NAMALWA (cell line): Measurements from ENCODE around the gene TMEM129.
"Not testable (repeated sequence)": the region's sequence is repeated elsewhere in the genome, so short reads cannot be mapped to it uniquely, and the experiment has no call there.

Experiments
- DNase-seq: peaks from one replicate; pipeline ENCODE4 v3.0.0-alpha.2; 2015; ENCODE audit warnings: low spot score

Gene TMEM129

GRCh38 chr4:1690698-1691097, 30.4 kb downstream of the TMEM129 start:
- no peak for DNase-seq

DNA sequence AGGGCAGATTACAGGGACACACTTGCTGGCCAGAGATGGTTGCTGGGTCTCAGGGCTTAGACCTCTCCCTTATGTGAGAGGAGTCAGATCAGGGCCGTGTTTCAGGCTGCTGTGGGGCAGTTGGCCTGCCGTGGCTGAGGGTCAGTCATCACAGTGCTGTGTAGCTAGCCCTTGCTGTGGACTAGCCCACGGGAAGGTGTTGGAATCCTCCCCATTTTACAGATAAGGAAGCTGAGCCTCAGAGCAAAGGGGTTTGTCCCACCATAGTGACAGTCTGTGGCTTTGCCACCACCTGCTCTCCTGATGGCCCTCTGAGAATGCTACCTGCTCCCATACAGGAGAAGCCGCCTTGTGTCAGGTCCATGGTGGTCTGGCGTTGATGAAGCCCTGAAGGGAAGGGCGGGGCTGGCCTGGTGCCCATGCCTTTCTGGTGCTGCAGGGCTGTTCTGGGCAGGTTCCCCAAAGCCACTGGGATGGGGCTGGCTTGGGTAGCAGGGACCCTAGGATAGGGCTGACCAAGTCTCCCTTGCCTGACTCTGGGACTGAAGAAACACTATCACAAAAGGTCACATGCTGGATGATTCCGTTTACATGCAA, 34.6 kb downstream of the TMEM129 start:
- no peak for DNase-seq

- DNase-seq, result no peak
Observed at GRCh38 chr4:1685235-1686150, 35.6 kb downstream of the TMEM129 start.

GRCh38 chr4:1684506-1685234, 36.5 kb downstream of the TMEM129 start:
- no peak for DNase-seq

- DNase-seq, result peak; percentile 83
Observed at GRCh38 chr4:1683736-1684505, 37.2 kb downstream of the TMEM129 start, which contains the start of gene FAM53A. Gene FAM53A (minus strand): TSS chr4:1684313. CDS start chr4:1668741, 15,572 bp downstream.

DNA sequence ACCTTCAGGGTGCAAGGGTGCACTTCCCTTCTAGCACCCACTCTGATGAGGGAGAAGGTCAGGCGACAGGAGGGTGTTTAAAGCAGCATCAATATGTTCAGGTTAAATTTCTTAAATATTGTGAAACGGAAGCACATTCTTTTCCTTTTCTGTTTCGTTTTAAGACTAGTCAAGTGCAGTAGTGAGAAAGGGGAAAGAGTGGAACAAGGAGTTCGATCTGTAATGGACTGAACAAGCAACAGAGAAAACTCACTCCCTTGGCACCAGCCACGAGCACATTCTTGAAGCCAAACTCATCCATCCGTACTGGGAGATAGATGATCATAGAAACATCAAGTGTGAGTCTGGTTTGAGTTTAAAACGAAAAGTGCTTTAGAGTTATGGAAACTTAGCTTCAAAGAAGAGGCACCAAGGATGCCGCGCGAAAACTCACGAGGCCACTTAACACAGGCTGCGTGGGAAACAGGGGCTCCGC, 37.8 kb downstream of the TMEM129 start:
- DNase-seq, result no peak

DNA sequence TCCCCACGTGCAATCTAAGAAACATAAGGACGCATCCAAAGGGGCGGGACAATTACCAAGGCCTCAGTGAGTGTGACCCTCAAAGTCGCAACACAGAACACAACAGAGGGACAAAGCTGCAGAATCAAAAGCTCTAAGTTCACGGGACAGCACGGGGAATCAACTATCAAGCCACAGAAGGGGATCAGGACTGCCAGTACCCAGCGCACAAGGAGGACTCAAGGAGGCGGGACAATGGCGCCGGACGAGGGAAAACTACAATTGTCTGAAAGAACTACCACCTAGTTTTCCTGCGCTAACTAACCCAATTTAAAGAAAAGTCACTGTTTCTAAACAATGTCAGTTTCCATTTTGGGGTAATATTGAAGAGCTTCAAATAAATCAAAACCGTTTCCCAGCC, 38.3 kb downstream of the TMEM129 start:
- no peak for DNase-seq

DNA sequence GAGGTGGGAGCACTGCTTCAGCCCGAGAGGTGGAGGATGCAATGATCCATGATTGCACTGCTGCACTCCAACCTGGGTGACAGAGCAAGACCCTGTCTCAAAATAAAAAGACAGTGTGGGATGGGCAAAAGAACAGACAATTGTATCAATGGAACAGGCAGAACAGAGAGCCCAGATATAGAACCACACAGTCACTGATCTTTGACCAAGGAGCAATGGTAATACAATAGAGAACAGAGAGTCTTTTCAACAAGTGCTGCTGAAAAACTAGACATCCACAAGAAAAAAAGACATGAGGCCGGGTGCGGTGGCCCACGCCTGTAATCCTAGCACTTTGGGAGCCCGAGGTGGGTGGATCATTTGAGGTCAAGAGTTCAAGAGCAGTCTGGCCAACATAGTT, 42.9 kb downstream of the TMEM129 start:
- no peak for DNase-seq

DNA sequence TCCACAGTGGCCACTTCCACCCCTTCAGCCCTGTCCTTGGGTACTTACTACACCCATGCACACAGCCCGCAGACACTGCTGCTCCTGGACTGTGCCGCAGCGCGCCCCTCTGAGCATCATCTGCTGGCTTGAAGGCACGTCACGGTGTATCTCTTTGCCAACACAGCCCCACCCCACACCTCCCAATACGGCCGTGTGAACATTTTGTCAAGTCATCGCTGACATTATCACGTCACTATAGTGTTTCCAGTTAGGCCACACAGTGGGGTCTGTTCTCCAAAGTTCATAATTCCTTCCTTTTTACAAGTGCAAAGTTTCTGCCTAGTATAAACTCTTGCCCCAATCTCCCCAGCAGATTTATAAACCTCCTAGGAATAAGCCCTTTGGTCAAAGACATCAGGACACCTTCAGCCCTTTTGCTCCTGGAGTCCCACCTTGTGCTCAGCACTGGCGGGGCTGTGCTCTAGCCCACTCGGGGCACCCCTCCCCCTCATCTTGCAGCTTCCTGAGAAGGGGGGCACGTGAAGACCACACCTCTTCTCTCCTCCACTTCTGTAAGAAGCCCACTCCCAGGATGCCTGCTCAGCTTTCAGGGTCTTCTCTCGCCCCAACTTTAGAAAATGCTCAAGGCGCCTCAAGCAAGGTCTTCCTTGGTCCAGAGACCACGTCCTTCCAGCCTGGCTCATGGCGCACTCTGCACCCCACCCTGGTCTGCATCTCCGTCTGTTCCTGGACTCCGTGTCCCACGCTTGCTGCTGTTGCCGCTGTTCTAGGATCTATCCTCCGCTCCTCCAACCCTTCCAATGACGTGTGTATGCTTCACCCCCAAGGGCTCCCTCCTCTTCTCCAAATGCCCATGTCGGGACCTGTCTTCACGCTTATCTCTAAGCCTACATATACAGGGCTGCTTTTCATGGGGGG, 44.3 kb downstream of the TMEM129 start:
- no peak for DNase-seq

- DNase-seq, result no peak
Observed at GRCh38 chr4:1675802-1676137, 45.4 kb downstream of the TMEM129 start.

GRCh38 chr4:1675136-1675801, 45.9 kb downstream of the TMEM129 start:
- no peak for DNase-seq

- DNase-seq, result no peak
Observed at GRCh38 chr4:1674682-1675081, 46.4 kb downstream of the TMEM129 start.

DNA sequence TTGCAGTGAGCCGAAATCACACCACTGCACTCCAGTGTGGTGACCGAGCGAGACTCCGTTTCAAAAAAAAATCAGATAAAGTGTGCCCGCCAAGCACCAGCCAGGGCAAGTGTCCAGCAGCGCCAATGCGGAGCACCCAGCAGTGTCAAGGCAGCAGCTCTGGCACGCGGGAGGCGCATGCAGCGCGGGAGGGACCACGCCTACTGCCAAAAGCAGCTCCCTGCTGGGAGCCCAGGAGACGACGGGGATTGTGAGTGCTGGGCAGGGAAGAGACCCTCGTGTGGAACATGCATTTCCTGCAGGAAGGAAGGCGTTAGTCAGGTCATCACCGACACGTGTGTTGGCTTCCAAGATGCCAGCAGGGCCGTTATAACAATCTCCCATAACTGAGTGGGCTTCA, 47.5 kb downstream of the TMEM129 start:
- DNase-seq, result no peak

GRCh38 chr4:1671011-1671410, 50.1 kb downstream of the TMEM129 start:
- not testable (repeated sequence) for DNase-seq

DNA sequence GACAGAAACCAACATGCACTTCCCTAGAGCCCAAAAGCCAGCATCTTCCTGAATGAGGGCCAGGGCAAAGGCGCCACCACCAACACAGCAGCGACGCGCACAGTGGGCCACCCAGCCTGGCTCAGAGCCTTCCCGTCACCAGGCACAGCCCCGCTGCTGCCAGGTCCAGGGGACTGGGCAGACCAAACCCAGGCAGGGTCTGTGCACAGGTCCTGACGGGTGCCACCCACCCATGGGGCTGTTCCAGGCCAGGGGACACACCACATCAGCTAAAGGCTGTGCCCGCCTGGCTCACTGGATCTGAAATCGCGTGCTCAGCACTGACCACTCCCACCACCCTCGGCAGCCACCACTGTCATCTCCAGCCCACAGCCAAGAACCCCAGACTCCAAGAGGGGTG, 50.8 kb downstream of the TMEM129 start:
- DNase-seq, result no peak

DNA sequence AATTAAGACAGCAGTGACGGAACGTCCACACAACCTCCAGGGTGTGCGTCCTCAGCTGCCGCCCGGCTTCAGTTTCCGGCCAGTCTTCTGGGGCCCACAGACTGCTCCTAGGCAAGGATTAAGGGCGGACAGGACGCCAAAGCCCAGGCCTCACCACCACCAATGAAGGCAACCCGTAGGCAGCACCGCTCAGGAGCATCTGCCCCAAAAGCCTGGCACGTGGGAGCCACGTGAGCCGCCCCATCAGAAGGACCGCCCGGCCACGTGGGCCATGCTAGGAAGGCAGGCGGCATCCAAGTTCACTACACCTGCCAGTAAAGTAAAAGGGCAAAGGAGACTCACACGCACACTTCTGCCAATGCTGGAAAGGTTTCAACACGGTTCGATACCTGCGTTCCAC, 51.3 kb downstream of the TMEM129 start:
- DNase-seq, result no peak

DNA sequence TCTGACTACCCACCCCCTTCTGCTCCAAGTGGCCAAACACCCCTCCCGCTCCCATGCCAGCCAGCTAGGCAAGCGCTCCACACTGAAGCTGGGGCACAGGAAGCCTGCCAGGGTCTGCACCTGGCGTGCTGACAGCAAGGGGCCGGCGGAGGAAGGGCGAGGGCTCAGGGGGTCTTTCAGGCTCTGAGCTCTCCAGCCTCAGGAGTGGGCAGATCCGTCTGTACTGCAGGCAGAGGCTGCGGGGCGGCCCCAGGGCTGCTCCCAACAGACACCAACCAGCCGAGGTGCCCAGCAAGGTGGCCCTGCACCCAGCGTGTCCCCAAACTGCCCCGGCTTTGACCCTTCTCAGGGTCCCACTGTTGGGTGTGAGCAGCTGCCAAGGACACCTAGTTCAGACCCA, 51.9 kb downstream of the TMEM129 start:
- DNase-seq, result no peak

DNA sequence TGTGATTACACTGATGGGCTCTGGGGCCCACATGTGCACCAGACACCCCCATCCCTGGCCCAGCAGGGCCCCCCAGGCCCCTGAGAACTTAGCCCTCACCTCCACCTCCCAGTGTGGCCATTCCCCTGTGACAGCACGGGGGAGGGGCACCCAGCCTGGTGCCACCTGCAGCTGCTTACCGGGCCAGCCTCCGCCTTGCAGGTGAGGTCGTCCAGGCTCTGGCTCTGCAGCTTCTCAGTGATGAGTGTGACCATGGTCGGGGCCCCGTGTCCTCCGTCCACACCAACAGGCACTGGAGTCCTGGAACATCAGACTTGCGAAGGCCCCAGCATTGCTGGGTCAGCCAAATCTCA, 52.7 kb downstream of the TMEM129 start:
- no peak for DNase-seq

DNA sequence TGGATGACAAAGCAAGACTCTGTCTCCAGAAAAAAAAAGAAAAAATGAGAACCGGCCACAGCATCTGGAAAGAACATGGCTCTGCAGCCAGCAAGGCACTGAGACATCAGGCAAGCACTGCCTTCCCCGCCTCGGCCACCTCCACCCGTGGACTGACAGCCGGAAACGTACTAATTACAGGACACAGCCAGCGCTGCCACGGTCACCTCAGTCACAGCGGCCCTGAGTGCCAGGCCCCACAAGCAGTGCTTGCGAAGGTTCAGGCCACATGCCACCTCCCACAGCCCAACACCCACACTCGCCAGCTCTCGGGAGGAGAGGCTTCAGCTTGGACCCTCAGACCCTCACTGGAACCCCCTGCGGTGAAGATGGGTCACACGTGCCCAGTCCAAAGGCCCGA, 53.9 kb downstream of the TMEM129 start:
- DNase-seq, result no peak

- DNase-seq, result no peak
Observed at GRCh38 chr4:1666391-1666790, 54.7 kb downstream of the TMEM129 start.
